ENCODE measurements around the gene MKRN2.
A peak's percentile ranks its signal among the peaks of the same experiment; 100 is the strongest.
"Not testable (repeated sequence)": the region's sequence is repeated elsewhere in the genome, so short reads cannot be mapped to it uniquely, and the experiment has no call there.

Gene MKRN2, protein sequence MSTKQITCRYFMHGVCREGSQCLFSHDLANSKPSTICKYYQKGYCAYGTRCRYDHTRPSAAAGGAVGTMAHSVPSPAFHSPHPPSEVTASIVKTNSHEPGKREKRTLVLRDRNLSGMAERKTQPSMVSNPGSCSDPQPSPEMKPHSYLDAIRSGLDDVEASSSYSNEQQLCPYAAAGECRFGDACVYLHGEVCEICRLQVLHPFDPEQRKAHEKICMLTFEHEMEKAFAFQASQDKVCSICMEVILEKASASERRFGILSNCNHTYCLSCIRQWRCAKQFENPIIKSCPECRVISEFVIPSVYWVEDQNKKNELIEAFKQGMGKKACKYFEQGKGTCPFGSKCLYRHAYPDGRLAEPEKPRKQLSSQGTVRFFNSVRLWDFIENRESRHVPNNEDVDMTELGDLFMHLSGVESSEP

DNA sequence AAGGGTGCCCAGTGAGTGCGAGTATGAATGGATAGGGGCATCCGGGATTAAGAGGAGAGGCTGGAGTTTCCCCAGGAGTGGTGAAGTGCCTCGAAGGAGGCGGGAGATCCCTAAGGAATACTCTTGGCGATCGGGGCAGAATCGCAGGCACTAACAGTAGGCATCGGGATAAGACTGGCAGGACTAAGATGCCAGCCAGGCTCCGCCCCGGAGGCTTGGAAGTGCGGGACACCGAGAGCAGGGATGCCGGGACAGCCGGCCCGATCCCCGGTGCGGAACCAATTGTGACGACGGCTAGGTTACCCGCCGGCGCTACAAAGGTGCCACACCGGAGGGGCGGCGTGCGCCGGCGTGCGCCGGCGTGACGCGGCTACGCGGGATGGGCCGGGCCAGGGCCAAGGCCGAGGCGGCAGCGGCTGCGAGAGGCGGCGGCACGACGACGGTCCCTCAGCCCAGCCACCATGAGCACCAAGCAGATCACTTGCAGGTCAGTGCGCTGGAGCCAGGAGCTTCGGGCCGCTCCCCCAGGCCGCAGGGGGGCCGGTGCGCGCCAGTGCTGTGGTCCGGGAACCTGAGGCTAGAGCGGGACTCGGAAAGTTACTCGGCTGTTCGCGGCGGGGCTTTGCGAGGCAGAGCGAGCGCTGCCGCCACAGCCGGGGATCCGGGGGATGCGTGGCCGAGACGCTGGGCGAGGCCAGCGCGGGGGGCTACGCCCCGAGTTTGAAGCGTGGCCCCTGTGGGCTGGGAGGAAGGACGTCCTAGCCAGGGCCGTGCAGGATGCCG, at the start of gene MKRN2:
Gene MKRN2 (plus strand): TSS at position 398 of the 783 bp plus-strand sequence. CDS start 64 bp downstream, at position 462.
- peak; percentile 92 to 93 for ATAC-seq

DNA sequence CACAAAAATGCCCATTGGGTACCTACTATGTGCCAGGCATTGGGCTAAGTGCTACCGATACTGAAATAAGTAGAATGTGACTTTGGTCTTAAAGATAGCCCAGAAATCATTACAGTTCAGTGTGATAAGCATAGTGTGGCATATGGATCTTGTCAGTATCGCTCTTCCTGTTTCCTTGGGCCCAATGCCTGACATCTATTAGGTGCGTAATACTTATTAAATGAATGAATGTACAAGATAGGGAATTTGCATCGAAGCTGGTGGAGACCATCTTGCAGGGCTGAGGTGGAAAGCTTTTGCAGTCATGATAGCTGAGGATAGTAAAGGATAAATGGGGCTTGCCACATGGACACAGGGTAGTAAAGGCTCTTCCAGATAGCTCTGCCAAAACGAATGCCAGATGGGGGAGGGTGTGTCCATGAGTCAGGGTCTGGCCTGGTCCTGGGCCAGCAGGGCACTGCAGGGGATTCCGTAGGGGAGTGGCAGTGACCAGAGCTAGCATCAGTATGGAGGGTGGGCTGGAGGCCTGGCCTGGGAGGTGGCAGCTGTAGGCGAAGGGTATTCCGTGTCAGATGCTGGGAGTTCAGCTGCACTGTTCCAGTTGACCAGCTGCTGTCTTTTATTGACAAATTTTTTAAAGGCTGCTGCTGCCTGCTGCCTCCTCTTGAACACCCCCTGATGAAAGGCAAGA, 49.2 kb upstream of the MKRN2 start:
- no peak for ATAC-seq

DNA sequence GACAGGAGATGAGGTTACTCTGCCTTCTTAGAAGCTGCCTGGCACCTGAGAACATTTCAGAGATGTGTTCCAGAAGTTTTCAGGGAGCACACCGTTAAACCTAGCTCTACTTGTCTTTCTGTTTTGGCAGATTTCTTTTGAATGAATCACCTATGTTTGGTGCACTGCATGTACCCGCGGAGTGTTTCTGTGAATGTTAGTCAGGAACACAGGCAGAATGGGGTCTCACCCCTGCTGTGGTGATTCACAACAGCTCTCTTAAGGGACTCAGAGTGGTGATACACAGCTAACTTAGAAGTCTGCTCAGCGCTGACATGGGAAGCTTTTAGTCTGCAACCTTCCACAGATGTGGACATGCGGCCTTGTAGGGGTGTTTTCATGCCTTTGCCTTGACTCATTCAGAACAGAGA, 48.6 kb upstream of the MKRN2 start:
- no peak for ATAC-seq

DNA sequence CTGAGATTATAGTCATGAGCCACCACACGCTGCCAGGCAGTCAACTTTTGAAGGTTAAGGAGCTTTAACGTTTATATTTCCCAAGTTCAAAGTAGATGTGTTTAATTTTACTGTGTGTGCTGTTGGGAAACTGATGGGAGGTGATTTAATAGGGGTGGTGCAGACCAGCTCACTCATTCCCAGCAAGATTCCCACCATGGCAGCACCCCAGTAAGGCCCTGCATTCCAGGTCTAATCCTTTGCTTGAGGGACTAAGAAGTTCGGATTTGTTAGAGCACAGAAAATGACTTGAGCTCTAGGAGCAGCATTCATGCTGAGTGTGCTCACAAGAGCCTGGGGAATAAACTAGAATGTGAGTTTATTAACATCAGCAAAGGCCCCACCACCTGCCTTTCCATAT, 47.4 kb upstream of the MKRN2 start:
- no peak for ATAC-seq

DNA sequence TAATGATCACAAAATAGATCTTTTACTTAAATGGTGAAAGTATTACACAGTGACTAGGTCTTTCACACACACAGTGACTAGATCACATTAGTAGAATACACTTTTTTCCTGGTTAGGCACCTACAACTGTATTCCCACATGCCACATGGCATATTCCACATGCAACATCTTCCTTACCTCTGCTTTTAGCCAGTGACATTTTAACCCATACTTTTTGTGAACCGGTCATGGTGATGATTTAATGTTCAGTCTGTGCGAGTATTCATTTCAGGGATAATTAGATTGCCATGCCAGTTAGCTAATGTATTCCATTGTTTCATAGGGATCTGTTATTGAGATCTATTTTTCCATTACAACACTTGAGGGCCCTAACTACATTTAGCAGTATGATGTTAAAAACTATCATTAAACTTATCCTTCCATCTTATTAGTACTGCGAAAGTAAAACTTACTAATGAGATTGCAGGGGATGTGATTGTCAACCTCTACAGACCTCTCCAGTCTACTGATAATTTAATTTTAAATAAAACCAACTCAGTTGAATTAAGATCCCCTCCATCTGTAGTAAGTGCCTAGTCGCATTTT, 44.3 kb upstream of the MKRN2 start:
- no peak for ATAC-seq

DNA sequence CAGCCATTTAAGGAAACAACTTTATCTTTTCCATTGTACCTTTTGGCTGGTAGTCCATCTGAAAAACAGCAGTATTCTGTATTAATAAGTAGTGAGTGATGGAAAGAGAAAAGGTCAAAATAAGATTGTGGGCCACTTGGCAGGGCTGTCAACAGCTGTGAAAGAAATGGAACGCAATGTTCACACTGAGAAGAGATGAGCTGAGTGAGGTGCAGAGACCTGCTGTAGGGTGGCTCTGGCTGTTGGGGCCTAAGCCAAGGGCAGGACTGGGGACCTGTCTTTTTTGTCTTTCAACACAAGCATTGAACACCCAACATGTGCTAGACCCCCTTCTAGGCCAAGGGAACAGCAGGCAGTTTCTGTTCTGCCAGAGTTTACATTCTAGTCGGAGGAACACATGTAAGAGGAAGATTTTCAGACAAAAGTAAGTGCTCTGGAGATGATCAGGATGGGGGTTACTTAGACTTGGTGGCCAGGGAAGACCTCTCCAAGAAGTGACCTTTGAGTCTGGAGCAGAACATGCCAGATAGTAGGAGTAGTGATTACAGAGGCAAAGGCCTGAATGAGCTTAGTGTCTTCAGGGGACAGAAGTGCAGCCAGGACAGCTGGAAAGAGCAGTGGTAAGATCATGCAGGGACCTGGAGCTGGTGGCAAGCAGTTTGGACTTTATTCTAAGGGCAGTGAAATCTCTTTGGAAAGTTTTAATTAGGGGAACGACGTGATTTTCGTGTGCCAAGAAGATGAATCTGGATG, 43.0 kb upstream of the MKRN2 start:
- no peak for ATAC-seq

DNA sequence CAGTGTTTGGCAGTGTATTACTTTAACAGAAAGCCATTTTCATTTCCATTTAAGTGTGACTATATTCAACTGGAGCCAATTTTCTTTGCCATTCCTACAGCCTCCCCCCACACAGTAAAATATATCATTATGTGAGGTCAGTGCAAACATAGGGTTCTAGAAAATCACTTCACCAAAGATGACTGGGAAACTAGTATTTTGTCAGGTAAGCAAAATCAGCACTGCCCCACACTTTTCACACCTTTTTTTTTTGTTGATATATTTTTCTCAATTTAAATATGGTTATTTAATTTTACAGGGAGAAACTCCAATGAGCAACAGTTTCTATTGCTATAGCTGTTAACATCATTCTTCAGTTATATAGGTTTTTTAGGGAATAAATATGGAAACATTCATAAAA, 41.3 kb upstream of the MKRN2 start:
- no peak for ATAC-seq

DNA sequence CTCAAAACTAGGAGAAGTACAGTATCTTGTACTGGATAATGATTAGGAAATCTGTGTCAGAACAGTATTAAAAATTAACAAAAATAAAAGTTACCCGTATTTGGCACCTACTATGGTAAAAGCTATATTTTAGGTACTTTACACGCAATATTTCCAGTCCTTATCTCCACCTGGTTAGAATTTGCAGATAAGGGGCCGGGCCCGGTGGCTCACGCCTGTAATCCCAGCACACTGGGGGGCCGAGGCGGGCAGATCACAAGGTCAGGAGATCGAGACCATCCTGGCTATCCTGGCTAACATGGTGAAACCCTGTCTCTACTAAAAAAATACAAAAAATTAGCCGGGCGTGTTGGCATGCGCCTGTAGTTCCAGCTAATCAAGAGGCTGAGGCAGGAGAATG, 40.0 kb upstream of the MKRN2 start:
- no peak for ATAC-seq

DNA sequence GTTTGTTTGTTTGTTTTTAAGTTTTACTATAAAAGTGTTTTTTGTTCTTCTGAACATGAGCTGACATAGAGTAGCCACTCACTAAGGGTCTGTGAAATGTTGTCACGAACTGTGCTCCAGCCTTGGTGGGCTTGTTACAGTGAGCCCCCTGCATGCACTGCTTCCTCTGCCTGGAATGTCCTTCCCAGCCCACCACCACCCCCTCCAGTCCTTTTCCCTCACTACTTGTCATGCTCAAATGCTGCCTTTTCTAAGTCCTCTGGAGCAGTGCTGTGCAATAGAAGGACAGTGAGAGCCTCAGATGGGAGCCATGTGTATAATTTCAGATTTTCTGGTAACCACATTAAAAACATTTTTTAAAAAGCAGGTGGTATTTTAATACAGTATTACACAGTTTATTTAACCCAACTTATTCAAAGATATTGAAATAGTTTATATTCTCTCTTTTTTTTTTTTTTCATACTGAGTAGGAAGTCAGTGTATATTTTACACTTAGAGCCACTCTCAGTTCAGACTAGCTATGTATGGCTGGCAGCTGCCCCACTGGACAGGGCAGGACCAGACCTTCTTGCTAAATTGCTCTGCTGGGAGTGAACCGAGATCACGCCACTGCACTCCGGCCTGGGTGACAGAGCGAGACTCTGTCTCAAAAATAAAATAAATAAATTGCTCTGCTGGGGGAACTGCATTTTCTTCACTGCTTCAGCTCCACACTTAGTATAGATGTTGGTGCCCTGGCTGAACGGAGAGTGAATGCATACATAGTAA, 38.4 kb upstream of the MKRN2 start:
- ATAC-seq, result no peak

DNA sequence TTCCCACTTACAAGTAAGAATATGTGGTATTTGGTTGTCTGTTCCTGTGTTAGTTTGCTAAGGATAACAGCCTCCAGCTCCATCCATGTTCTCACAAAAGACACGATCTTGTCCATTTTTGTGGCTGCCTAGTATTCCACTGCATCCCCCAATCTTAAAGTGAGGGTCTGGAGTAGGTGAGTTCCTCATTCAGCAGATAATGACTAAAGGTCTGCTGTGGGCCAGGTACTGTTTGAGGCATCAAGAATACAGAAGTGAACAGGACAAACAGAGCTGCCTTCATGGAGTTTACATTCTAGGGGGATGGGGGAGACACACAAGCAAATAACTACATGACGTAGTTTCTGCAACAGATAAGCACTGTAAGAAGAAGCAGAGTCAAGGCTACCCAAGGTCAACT, 35.9 kb upstream of the MKRN2 start:
- ATAC-seq, result no peak

DNA sequence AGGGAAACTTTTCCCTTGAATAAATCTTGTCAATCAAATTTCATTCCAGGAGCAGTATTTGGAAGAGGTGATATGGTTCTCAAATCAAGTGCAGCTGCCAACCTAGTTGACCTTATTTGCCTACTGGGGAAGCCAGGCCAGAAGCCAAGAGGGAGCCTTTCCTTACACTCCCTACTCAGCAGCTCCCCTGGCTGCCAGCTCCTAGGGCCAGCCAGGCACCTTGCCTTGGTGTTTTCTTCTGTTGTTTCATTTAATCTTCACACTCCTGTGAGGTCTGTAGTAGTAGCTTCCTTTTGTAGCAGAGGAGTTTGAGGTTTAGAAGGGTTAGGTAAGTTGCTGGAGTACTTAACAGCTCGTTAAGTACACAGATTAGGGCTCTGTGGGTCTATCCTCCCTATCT, 34.2 kb upstream of the MKRN2 start:
- ATAC-seq, result no peak

DNA sequence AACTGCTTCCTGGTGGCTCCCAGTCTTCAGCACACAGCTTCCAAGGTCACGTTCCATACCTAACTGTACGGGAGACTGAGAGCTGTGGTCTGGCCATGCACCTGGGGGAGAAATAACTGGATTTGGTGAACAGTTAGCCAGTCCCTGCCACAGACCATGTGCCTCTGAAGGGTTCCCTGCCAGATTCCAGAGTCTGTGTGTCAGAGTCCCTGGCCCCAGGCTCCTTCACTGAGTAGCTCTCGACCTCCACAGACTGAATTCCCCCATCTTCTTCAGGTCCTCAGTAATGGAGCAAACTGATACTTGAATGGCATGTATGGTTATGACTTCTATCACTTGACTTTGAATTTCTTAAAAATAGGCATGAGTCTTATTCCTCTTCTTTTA, 29.1 kb upstream of the MKRN2 start:
- no peak for ATAC-seq

DNA sequence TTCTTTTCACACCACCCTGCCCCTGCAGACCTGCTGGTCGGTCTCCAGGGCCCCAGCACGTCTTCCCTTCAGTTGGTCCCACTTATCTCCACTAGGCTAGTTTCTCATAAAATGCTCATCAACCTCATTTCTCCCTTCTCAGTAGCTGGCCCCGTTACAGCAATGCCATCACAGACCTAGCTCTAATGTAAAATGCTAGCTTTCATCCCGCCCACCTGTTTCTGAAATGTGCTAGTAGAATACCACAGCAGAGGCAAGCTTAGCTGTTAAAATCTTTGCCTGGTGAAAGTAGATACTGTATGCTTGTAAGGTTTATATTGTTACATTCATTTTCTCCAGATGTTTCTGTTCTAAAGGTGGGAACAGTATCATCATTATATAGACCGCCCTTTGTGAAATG, 24.7 kb upstream of the MKRN2 start:
- no peak for ATAC-seq

DNA sequence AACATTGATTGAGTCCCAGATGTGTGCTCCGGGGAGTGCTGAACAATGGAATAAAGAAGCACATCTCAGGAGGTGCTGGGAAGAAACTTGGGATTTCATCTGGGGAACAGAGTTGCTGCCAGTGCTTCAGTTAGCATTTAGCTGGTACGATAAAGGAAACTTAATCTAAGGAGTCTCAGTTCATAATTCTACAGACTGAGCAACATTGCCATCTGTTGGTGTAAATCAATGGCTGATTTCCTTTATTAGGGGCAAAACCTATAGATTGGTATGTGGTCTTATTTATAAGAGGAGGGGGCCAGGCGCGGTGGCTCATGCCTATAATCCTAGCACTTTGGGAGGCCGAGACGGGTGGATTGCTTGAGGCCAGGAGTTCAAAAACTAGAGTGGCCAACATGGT, 20.5 kb upstream of the MKRN2 start:
- no peak for ATAC-seq

DNA sequence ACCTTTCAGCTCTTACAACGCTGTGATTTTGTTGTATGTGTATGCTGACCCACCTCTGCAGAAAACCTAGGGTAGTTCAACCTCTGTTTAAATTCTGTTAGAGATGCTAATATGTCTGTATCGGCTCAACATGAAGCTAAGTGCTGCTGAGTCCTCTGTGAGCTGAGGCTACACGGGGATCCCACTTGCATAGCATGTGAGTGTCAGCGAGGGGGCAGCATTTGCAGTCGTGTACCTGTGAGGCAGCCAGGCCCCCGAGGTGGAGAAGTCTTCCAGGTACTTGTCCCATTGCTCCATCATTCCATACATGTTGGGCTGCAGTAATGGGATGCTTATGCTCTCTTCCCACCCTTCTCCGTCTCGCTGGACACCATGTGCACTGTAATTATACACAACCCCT, 15.3 kb upstream of the MKRN2 start:
- no peak for ATAC-seq

DNA sequence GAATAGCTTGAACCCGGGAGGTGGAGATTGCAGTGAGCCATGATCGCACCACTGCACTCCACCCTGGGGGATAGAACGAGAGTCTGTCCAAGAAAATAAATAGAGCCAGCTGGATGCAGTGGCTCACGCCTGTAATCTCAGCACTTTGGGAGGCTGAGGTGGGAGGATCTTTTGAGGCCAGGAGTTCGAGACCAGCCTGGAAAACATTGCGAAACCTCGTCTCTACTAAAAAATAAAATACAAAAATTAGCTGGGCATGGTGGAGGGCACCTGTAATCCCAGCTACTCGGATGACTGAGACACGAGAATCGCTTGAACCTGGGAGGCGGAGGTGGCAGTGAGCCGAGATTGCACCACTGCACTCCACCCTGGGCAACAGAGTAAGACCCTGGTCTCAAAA, 13.4 kb upstream of the MKRN2 start:
- ATAC-seq, result not testable (repeated sequence)

DNA sequence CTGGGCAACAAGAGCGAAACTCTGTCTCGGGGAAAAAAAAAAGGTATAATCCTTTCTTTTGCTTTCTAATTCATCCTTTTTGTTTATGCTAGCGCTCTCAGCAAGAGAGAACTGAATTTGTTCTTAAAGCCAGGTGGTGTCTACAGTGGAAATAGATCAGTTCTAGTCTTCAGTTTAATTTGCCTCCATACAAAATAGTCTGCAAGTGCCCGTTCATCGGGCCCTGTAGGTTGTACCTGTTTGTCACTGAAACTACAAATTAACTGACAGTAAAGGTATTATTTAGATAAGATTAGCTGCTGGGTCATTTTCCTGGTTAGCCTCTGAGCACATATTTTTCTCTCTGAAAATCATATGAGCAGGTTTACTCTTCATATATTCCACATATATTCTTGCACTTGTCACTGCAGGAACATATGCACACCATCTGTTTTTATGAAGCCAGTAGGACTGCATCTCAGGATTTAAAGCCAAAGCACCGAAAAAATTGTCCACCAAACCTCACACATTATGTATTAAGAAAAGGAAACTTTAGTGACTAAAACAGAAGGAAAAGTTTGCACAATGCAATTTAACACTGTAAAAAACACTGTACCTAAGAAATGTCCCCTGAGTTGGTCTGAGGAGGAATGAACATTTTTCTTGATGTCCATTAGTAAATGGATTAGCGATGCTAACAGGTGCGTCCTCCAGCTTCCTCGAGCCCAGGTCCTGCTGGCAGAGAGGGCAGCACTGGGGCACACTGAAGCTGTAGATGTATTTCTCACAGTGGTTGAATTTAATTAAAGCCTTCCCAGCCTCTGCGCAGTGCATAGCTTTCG, 12.0 kb upstream of the MKRN2 start:
- ATAC-seq, result no peak

DNA sequence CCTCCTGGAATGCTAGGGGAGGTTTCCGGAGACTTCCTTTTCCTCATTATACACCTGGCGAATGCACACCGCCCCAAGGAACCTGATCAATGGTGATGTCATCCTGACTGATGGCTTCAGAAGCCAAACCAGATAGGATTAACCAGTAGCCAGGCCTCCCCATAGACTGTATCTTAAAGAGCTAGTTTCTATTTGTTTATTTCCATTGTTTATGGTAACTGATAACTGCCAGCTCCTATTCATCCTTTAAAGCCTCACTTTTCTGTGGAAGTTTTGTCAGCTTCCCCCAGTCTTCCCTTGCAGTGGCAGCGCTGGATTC, 11.5 kb upstream of the MKRN2 start, which contains the start of gene MKRN2OS:
Gene MKRN2OS (minus strand): TSS at position 27 of the 319 bp plus-strand sequence. CDS start 35 bp downstream, outside the sequence.
- no peak for ATAC-seq

DNA sequence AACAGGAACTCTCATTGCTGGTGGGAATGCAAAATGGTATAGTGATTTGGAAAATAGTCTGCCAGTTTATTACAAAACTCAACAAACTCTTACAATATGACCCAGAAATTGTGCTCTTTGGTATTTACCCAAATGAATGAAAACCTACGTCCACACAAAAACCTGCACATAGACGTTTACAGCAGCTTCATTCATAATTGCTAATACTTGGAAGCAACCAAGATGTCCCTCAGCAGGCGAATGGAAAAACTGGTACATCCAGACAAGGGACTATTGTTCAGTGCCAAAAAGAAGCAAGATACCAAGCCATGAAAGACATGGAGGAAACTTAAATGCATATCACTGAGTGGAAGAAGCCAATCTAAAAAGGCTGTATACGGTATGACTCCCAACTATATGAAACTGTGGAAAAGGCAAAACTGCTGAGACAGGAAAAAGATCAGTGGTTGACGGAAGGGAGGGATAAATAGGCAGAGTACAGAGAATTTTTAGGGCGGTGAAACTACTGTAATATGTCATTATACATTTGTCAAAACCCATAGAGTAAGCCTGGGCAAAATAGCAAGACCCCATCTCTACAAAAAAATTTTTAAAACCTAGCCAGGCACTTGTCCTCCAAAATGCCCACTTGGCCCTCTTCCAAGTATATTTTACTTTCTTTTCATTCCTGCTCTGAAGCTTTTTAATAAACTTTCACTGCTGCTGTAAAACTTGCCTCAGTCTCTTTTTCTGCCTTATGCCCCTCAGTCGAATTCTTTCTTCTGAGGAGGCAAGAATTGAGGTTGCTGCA, 6.7 kb upstream of the MKRN2 start:
- no peak for ATAC-seq

DNA sequence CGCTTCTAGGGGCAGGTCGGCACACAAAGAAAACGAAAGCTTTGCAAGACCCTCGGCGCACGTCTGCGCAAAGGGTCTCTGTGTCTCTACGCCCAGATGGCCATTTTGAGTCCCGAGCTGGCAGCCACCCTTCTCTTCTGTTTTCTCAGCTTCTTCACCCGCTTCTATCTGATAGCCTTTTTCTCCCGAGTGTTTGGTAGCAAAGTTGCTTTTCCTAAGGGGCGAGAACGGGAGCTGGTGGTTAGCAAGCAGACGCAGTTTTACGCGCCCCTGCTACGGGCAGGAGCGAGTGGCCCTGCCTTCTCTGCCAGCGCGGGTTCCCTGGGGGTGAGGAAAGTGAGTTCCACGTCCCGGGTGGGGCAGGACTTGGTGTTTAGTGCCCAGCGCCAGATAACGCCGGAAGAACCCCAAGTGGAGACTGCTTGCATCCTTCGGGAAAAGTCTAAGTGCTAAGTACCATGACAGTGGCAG, 2.9 kb upstream of the MKRN2 start:
- ATAC-seq, result no peak

All from activated CD4-positive, CD25-positive, alpha-beta regulatory T cell treated with anti-CD3 and anti-CD28 coated beads, Interleukin-2, amount 50 U/mL, for 24 hours (primary cell).